ENCODE data around the gene RS1. TPM values are rescaled to one million over a fixed set of nuclear protein-coding genes. Genes with fewer than 3 reads are reported as not detected.

Gene RS1
- total and polyA plus RNA-seq, 4 donors = not detected

DNA sequence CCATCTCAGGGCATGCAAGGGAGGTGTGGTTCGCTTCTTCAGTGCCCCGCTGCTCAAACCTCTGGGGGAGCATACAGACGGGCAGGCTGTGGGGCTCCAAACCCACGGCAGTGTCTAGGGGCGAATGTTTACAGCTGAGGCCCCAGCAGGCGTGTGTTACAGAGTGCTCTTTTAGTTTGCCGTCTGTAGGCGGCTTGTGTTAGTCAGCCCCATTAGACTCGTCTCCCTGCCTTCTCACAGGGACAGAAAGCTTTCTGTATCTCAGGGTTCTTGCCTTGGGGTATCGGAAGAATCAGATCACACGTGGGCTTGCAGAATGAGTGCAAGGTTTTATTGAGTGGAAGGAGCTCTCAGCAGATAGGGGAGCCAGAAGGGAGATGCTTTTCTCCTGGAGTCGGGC, 10.6 kb downstream of the RS1 start:
- H3K4me1 ChIP-seq (ENCODE audit: control insufficient read depth in 4 of 4, insufficient read depth in 4 of 4, low read length in 3 of 4) = no peaks in the 10 kb centered on the region
- DNase-seq (ENCODE audit: low spot score) = no peak
- no peak overlapping the region for H3K4me3 ChIP-seq (ENCODE audit: low read depth in 1 of 3, low read length in 3 of 3)
- no peak overlapping the region for H3K27ac ChIP-seq (ENCODE audit: low read depth in 1 of 2, low read length in 2 of 2)
- no peaks in the 10 kb centered on the region for H3K36me3 ChIP-seq (ENCODE audit: control insufficient read depth in 4 of 4, insufficient read depth in 3 of 4, low read depth in 1 of 4, low read length in 3 of 4)
- WGBS = 89% methylated on average over 12 of the region's 12 CpGs
- H3K27me3 ChIP-seq (ENCODE audit: control insufficient read depth in 4 of 4, insufficient read depth in 4 of 4, low read length in 3 of 4) = no peaks in the 10 kb centered on the region
- no peak overlapping the region for H3K9ac ChIP-seq (ENCODE audit: low read depth in 1 of 2, low read length in 2 of 2)
- TF ChIP-seq HNF4G (IDR thresholded peaks at IDR 0.05) = no peak
- no peak for TF ChIP-seq TAF1 (conservative IDR thresholded peaks at IDR 0.05)
- no peak for TF ChIP-seq SP1 (IDR thresholded peaks at IDR 0.05)
- no peak for TF ChIP-seq HNF4A (conservative IDR thresholded peaks at IDR 0.05)
- TF ChIP-seq, protein P1, sequence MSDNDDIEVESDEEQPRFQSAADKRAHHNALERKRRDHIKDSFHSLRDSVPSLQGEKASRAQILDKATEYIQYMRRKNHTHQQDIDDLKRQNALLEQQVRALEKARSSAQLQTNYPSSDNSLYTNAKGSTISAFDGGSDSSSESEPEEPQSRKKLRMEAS (IDR thresholded peaks at IDR 0.05) = no peak
- no peak for TF ChIP-seq RAD21 (IDR thresholded peaks at IDR 0.05)
- TF ChIP-seq, protein P2, sequence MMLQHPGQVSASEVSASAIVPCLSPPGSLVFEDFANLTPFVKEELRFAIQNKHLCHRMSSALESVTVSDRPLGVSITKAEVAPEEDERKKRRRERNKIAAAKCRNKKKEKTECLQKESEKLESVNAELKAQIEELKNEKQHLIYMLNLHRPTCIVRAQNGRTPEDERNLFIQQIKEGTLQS (IDR thresholded peaks at IDR 0.05) = no peak
- TF ChIP-seq GABPA (IDR thresholded peaks at IDR 0.05 in 1 of 2, conservative IDR thresholded peaks at IDR 0.05 in 1 of 2) = no peak
- no peak for TF ChIP-seq YY1 (IDR thresholded peaks at IDR 0.05)
- TF ChIP-seq, protein P3, sequence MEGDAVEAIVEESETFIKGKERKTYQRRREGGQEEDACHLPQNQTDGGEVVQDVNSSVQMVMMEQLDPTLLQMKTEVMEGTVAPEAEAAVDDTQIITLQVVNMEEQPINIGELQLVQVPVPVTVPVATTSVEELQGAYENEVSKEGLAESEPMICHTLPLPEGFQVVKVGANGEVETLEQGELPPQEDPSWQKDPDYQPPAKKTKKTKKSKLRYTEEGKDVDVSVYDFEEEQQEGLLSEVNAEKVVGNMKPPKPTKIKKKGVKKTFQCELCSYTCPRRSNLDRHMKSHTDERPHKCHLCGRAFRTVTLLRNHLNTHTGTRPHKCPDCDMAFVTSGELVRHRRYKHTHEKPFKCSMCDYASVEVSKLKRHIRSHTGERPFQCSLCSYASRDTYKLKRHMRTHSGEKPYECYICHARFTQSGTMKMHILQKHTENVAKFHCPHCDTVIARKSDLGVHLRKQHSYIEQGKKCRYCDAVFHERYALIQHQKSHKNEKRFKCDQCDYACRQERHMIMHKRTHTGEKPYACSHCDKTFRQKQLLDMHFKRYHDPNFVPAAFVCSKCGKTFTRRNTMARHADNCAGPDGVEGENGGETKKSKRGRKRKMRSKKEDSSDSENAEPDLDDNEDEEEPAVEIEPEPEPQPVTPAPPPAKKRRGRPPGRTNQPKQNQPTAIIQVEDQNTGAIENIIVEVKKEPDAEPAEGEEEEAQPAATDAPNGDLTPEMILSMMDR (IDR thresholded peaks at IDR 0.05; ENCODE audit: low read depth, low read length, missing input control) = no peak
- no peak for TF ChIP-seq FOXA2 (IDR thresholded peaks at IDR 0.05)
- no peak for TF ChIP-seq RXRA (IDR thresholded peaks at IDR 0.05)
- no peak for TF ChIP-seq NR2F2 (IDR thresholded peaks at IDR 0.05)
- no peaks in the 10 kb centered on the region for H3K9me3 ChIP-seq (ENCODE audit: control insufficient read depth in 4 of 4, low read length in 3 of 4)

DNA sequence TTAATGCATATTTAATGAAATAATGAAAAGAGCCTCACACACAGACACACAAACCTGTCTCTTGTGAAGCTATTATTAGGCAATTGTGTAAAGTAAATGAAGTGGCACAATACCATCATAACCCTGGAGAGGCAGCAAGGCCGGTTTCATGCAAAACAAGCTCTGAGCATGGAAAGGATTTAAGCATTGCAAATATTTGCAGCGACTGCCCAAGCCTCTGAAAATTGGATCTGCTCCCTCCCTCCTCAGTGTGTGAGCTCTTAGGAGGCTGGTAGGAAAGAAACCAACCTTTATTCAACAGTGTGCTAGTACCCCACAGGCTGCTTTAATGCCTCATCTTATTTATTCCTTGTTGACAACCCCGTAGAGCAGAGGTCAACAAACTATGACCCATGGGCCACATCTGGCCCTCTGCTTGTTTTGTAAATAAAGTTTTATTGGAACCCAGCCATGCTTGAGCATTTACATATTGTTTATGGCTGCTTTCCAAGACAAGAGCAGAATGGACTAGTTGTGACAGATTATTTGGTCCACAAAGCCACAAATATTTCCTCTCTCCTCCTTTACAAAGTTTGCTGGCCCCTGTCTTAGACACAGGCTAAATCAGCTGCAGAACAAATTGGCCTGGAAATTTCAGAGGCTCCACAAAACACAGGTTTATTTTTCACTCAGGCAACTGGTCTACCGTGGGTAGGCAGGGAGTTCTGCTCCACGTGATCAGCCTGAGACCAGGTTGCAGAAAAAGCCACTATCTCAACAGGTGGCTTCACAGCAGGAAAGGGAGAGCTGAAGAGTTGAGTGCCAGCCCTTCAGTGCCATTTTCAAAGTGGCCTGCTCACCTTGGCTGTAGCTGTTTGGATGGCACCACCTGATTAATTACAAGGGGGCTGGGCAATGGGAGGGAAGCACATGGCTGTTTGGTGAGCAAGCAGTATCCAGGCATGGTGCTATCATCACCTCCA, 16.8 kb downstream of the RS1 start:
- 35% methylated on average over 5 of the region's 5 CpGs for WGBS

More for the DNA sequence above, 16.8 kb downstream of the RS1 start:
- TF ChIP-seq YY1 (IDR thresholded peaks at IDR 0.05) (no peak), FOXA1 (IDR thresholded peaks at IDR 0.05) (no peak), HNF4G (IDR thresholded peaks at IDR 0.05) (no peak), NR2F2 (IDR thresholded peaks at IDR 0.05) (no peak), JUND (IDR thresholded peaks at IDR 0.05) (no peak), SP1 (IDR thresholded peaks at IDR 0.05) (no peak), GABPA (IDR thresholded peaks at IDR 0.05 in 1 of 2, conservative IDR thresholded peaks at IDR 0.05 in 1 of 2) (no peak), FOXA2 (IDR thresholded peaks at IDR 0.05) (no peak)
- TF ChIP-seq, protein P2 (IDR thresholded peaks at IDR 0.05) = no peak
- TF ChIP-seq, protein P1 (IDR thresholded peaks at IDR 0.05) = no peak
- TF ChIP-seq, protein P4, sequence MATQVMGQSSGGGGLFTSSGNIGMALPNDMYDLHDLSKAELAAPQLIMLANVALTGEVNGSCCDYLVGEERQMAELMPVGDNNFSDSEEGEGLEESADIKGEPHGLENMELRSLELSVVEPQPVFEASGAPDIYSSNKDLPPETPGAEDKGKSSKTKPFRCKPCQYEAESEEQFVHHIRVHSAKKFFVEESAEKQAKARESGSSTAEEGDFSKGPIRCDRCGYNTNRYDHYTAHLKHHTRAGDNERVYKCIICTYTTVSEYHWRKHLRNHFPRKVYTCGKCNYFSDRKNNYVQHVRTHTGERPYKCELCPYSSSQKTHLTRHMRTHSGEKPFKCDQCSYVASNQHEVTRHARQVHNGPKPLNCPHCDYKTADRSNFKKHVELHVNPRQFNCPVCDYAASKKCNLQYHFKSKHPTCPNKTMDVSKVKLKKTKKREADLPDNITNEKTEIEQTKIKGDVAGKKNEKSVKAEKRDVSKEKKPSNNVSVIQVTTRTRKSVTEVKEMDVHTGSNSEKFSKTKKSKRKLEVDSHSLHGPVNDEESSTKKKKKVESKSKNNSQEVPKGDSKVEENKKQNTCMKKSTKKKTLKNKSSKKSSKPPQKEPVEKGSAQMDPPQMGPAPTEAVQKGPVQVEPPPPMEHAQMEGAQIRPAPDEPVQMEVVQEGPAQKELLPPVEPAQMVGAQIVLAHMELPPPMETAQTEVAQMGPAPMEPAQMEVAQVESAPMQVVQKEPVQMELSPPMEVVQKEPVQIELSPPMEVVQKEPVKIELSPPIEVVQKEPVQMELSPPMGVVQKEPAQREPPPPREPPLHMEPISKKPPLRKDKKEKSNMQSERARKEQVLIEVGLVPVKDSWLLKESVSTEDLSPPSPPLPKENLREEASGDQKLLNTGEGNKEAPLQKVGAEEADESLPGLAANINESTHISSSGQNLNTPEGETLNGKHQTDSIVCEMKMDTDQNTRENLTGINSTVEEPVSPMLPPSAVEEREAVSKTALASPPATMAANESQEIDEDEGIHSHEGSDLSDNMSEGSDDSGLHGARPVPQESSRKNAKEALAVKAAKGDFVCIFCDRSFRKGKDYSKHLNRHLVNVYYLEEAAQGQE (IDR thresholded peaks at IDR 0.05) = no peak
- DNase-seq (ENCODE audit: low spot score) = no peak
- H3K9me3 ChIP-seq (ENCODE audit: control insufficient read depth in 4 of 4, low read length in 3 of 4) = no peaks in the 10 kb centered on the region
- H3K27ac ChIP-seq (ENCODE audit: low read depth in 1 of 2, low read length in 2 of 2) = no peak overlapping the region
- no peaks in the 10 kb centered on the region for H3K36me3 ChIP-seq (ENCODE audit: control insufficient read depth in 4 of 4, insufficient read depth in 3 of 4, low read depth in 1 of 4, low read length in 3 of 4)
- no peaks in the 10 kb centered on the region for H3K4me1 ChIP-seq (ENCODE audit: control insufficient read depth in 4 of 4, insufficient read depth in 4 of 4, low read length in 3 of 4)
- H3K4me3 ChIP-seq (ENCODE audit: low read depth in 1 of 3, low read length in 3 of 3) = no peak overlapping the region
- no peak overlapping the region for H3K9ac ChIP-seq (ENCODE audit: low read depth in 1 of 2, low read length in 2 of 2)
- no peaks in the 10 kb centered on the region for H3K27me3 ChIP-seq (ENCODE audit: control insufficient read depth in 4 of 4, insufficient read depth in 4 of 4, low read length in 3 of 4)
